CD4-positive, alpha-beta T cell (primary cell): ENCODE measurements around the gene DEPDC5. TPM values are rescaled to one million over a fixed set of nuclear protein-coding genes. Genes with fewer than 3 reads are reported as not detected.
A peak's percentile ranks its signal among the peaks of the same experiment; 100 is the strongest.
"Not testable (repeated sequence)": the region's sequence is repeated elsewhere in the genome, so short reads cannot be mapped to it uniquely, and the experiment has no call there.

Experiments used
- ATAC-seq: fragments of 200-7000 bp; cut with Tn5 transposase; one replicate; pipeline ENCODE4 v1.10.0; 2022; ENCODE audit warnings: mild to moderate bottlenecking; ENCODE audit not compliant: poor library complexity
- CTCF ChIA-PET: fragments of 350-600 bp; sonication (Branson Sonifier 250); formaldehyde crosslinking; loops from one replicate; lab custom pipeline; 2021; ENCODE audit warnings: antibody characterized with exemption, inconsistent platforms; lab: Charles Lee
- POLR2A ChIA-PET: fragments of 350-600 bp; sonication (Branson Sonifier 250); formaldehyde crosslinking; loops from one replicate; lab custom pipeline; 2021; ENCODE audit warnings: antibody characterized with exemption, inconsistent platforms; lab: Charles Lee
- DNase-seq, 14 experiments: peaks; one replicate each; pipeline ENCODE4 v3.0.0-alpha.2; 2013 to 2020; ENCODE audit warnings: mixed read lengths in 2 of 14
- H3K27ac ChIP-seq, 2 donors: one replicate each; pipeline versions ENCODE4 v1.5.1 to v1.7.0; 2013; ENCODE audit warnings: low read length in 2 of 2, low read depth in 1 of 2, mild to moderate bottlenecking in 1 of 2
- H3K27me3 ChIP-seq, 2 experiments: 1 replicate in 1 of 2; 2 replicates in 1 of 2; pipeline versions ENCODE4 v1.6.1 to v1.7.0; 2013; ENCODE audit warnings: low read length in 2 of 2, control low read depth in 1 of 2, mild to moderate bottlenecking in 1 of 2, moderate library complexity in 1 of 2; ENCODE audit not compliant: insufficient read depth in 2 of 2, control insufficient read depth in 1 of 2
- H3K36me3 ChIP-seq: one replicate; pipeline ENCODE4 v1.6.1; 2013; ENCODE audit warnings: low read length, control low read depth; ENCODE audit not compliant: insufficient read depth
- H3K4me1 ChIP-seq: one replicate; pipeline ENCODE4 v1.6.1; 2013; ENCODE audit warnings: low read length, control low read depth; ENCODE audit not compliant: insufficient read depth
- H3K4me3 ChIP-seq: one replicate; pipeline ENCODE4 v1.5.1; 2013; ENCODE audit warnings: mild to moderate bottlenecking, low read length, moderate library complexity
- H3K9me3 ChIP-seq, 2 experiments: 1 replicate in 1 of 2; 2 replicates in 1 of 2; pipeline versions ENCODE4 v1.6.1 to v1.7.0; 2013; ENCODE audit warnings: low read length in 2 of 2, mild to moderate bottlenecking in 2 of 2, control low read depth in 1 of 2, moderate library complexity in 1 of 2; ENCODE audit not compliant: control insufficient read depth in 1 of 2, insufficient read depth in 1 of 2
- H3K27ac Mint-ChIP-seq: one replicate; pipeline ENCODE4 v1.8.0; 2020; ENCODE audit warnings: mixed read lengths
- H3K27me3 Mint-ChIP-seq: one replicate; pipeline ENCODE4 v1.8.0; 2021; ENCODE audit warnings: mixed read lengths
- H3K36me3 Mint-ChIP-seq: one replicate; pipeline ENCODE4 v1.8.0; 2021; ENCODE audit warnings: low read depth, mixed read lengths
- H3K4me1 Mint-ChIP-seq: one replicate; pipeline ENCODE4 v1.8.0; 2021; ENCODE audit warnings: low read depth, mixed read lengths
- H3K4me3 Mint-ChIP-seq: one replicate; pipeline ENCODE4 v1.8.0; 2020; ENCODE audit warnings: mild to moderate bottlenecking, mixed read lengths
- H3K9me3 Mint-ChIP-seq: one replicate; pipeline ENCODE4 v1.8.0; 2020; ENCODE audit warnings: mixed read lengths
- CTCF ChIP-seq: fragments of 200-600 bp; IDR thresholded peaks from one replicate; pipeline ENCODE4 v1.8.0; 2022; ENCODE audit warnings: antibody characterized with exemption, mild to moderate bottlenecking
- intact Hi-C, 2 experiments: fragments of 100-400 bp; cut with DNase I in 1 of 2; cut with micrococcal nuclease in 1 of 2; formaldehyde crosslinking; loops; one replicate each; pipeline versions ENCODE4 v1.15.1 to v1.9.0; 2023 to 2025; cut with DNase I, micrococcal nuclease
- total RNA-seq, 174 experiments: library from RNA in 2 of 174; stranded (reverse) in 2 of 174; gene quantifications; one replicate each; pipeline ENCODE4 v1.2.3 and lab custom pipeline; 2021 to 2026

Gene DEPDC5
- total RNA-seq, 2 experiments from 2014 or later = 32.9 to 36.6 TPM

- intact Hi-C loops = loop anchor here in 1 of 2 experiments (5.0 kb wide), 1 partner anchor 63 kb away; no protein-coding TSS in a partner anchor
- H3K36me3 ChIP-seq = peaks cover 22% of the 10 kb centered on the region
- Mint-ChIP-seq H3K36me3 (peaks cover 35% of the 10 kb centered on the region), H3K27me3 (no peaks in the 10 kb centered on the region), H3K4me3 (no peak overlapping the region), H3K4me1 (no peaks in the 10 kb centered on the region), H3K9me3 (no peaks in the 10 kb centered on the region), H3K27ac (no peak overlapping the region)
- no peaks in the 10 kb centered on the region for H3K9me3 ChIP-seq
- no peaks in the 10 kb centered on the region for H3K4me1 ChIP-seq
- CTCF ChIA-PET = no interaction called here
- ATAC-seq (no peak), DNase-seq (no peak)
- H3K4me3 ChIP-seq = no peak overlapping the region
- POLR2A ChIA-PET = no interaction called here
- no peak for TF ChIP-seq CTCF
- H3K27me3 ChIP-seq = no peaks in the 10 kb centered on the region
- H3K27ac ChIP-seq = no peak overlapping the region
Measured at GRCh38 chr22:31789803-31790202, 36.0 kb downstream of the DEPDC5 start.

DNA sequence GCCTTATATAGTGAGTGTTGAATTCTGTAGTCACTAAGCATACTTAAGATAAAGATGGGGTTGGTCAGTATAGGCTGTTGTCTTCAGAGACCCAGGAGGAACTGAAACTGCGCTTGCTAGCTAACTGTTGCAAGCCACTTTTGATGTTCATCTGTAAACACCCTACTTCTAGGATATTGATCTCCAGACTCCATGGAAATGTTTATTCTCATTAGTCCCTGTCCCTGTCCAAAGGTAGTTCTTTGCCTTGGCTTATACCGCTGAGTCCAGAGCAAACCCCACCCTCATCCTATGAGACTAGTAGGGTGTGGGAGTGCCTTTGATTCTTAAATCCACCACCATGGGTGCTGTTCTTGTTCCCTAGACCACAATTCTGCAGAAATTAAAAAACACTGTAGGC lies 36.4 kb downstream of the DEPDC5 start:
- ChIA-PET POLR2A (no interaction called here), CTCF (no interaction called here)
- DNase-seq (peak in 1 of 14 experiments; percentile 9), ATAC-seq (no peak)
- Mint-ChIP-seq H3K4me3 (no peak overlapping the region), H3K27me3 (no peaks in the 10 kb centered on the region), H3K36me3 (peaks cover 31% of the 10 kb centered on the region), H3K9me3 (no peaks in the 10 kb centered on the region), H3K27ac (no peak overlapping the region), H3K4me1 (no peaks in the 10 kb centered on the region)
- Histone ChIP-seq H3K4me3 (no peak overlapping the region), H3K9me3 (no peaks in the 10 kb centered on the region), H3K4me1 (no peaks in the 10 kb centered on the region), H3K27ac (no peak overlapping the region), H3K27me3 (no peaks in the 10 kb centered on the region), H3K36me3 (peaks cover 18% of the 10 kb centered on the region)
- no peak for TF ChIP-seq CTCF
- intact Hi-C loops = no loop called here

- H3K36me3 Mint-ChIP-seq = peaks cover 65% of the 10 kb centered on the region
- H3K36me3 ChIP-seq = peaks cover 59% of the 10 kb centered on the region
- intact Hi-C loops = not testable (repeated sequence)
Measured at GRCh38 chr22:31799358-31799757, 45.5 kb downstream of the DEPDC5 start.

DNA sequence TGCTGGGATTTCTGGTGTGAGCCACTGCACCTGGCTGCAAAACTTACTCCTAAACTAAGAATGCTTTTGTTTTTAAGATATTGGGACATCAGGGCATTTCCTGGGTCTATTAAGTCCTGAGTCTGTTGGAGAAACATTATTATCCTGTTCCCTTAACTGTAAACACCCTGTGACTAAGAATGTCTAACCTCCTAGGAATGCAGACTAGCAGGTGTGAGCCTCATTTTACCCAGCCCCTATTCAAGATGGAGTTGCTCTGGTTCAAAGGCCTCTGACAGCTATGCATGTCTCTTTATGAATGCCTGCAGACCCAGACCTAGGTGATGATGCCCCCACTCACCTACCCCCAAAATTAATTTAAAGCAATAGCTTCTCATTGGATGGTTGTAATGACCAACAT lies 46.2 kb downstream of the DEPDC5 start:
- Histone ChIP-seq H3K9me3 (no peaks in the 10 kb centered on the region), H3K36me3 (peaks cover 66% of the 10 kb centered on the region), H3K4me1 (no peaks in the 10 kb centered on the region), H3K27me3 (no peaks in the 10 kb centered on the region), H3K4me3 (no peak overlapping the region), H3K27ac (no peak overlapping the region)
- ChIA-PET CTCF (no interaction called here), POLR2A (no interaction called here)
- DNase-seq = no peak
- H3K27me3 Mint-ChIP-seq = no peaks in the 10 kb centered on the region
- no peak overlapping the region for H3K4me3 Mint-ChIP-seq
- H3K4me1 Mint-ChIP-seq = no peaks in the 10 kb centered on the region
- intact Hi-C loops = no loop called here
- H3K36me3 Mint-ChIP-seq = peaks cover 70% of the 10 kb centered on the region
- TF ChIP-seq CTCF = no peak
- no peak for ATAC-seq
- no peak overlapping the region for H3K27ac Mint-ChIP-seq
- no peaks in the 10 kb centered on the region for H3K9me3 Mint-ChIP-seq

More at GRCh38 chr22:31799358-31799757, 45.5 kb downstream of the DEPDC5 start:
- CTCF ChIA-PET, H3K9me3 Mint-ChIP-seq, H3K27me3 ChIP-seq, ATAC-seq, H3K27ac Mint-ChIP-seq, H3K9me3 ChIP-seq, H3K27me3 Mint-ChIP-seq, H3K4me3 ChIP-seq, H3K4me1 Mint-ChIP-seq, POLR2A ChIA-PET, H3K27ac ChIP-seq, DNase-seq, H3K4me1 ChIP-seq, H3K4me3 Mint-ChIP-seq: not testable (repeated sequence)

- H3K27me3 Mint-ChIP-seq, POLR2A ChIA-PET: not testable (repeated sequence)
- CTCF ChIA-PET = interaction anchor here (0.9 kb wide), 1 partner anchor 15 kb away, joined by 3 read pairs; no protein-coding TSS in a partner anchor
Measured at GRCh38 chr22:31800861-31801260, 47.0 kb downstream of the DEPDC5 start.

More at GRCh38 chr22:31800861-31801260, 47.0 kb downstream of the DEPDC5 start:
- H3K4me1 ChIP-seq, H3K9me3 ChIP-seq, H3K4me3 ChIP-seq, H3K4me3 Mint-ChIP-seq, H3K9me3 Mint-ChIP-seq, H3K27ac ChIP-seq, H3K4me1 Mint-ChIP-seq, H3K27ac Mint-ChIP-seq, DNase-seq, H3K27me3 ChIP-seq, ATAC-seq, intact Hi-C loops: not testable (repeated sequence)
- H3K36me3 ChIP-seq = peaks cover 69% of the 10 kb centered on the region
- peaks cover 78% of the 10 kb centered on the region for H3K36me3 Mint-ChIP-seq
